Measurements from ENCODE around the gene EFHC2.

The EFHC2 gene

DNA sequence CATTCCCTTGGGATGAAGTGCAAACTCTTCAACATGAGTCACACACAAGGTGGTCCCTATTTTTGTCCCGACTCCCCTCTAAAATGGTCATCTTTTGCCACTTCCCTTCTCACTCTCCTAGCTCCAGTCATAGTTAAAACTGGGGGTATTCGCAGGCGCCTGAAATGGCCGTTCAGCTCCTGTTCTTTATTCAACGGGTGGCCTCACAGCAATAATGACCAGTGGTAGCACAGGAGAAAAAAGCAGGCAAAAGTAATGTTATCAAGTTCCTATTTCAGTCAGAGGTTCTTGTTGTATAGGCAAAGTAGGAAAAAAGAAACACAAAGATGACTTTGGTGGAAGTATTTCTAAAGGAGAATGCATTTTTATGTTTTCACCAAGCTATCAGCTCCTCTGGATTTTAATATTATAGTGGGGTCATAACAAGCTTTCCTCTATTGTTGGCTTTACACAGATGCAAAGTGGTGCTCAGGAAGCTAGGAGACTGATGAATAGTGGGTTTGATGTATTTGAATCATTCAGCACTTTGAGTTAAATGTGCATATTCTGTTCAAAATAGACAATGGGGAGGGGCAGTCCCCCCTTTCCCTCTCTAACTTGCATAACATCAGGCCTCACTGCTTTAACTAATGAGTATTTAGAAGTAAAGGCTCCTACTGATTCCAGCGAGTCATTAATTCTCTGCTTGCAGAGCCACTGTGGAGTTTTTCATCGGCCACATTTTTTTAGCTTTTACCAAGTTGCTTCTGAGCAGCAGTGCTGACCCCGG is 199.1 kb downstream of the EFHC2 start:
- DNase-seq: no peak

DNA sequence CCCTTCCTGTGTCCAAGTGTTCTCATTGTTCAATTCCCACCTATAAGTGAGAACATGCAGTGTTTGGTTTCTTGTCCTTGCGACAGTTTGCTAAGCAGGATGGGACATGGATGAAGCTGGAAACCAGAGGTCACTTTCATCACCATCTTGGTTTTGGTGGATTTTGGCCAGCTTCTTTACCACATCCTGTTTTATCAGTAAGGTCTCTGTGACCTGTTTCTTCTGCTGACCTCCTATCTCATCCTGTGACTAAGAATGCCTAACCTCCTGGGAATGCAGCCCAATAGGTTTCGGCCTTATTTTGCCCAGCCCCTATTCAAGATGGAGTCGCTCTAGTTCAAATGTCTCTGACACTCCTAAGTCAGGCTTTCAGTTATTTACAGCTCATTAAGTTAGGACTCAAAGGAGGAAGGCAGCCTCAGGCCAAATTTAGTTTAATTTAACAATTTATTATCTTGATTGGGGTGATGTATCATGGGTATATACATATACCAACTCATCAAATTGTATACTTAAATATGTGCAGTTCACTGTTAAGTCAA is 200.3 kb downstream of the EFHC2 start:
- DNase-seq: no peak

DNA sequence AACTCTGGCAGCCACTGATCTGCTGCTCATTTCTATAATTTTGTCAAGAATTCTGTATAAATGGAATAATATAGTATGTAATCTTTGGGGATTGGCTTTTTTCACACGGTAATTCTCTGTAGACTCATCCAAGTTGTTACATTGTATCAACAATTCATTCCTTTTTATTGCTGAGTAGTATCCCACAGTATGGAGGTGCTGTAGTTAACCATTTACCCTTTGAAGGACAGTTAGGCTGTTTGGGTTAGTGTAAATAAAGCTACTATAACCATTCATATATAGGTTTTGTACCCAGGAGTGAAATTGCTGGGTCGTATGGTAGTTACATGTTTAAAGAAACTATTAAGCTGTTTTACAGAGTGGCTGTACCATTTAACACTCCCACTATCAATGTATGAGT is 213.3 kb downstream of the EFHC2 start:
- DNase-seq: no peak

DNA sequence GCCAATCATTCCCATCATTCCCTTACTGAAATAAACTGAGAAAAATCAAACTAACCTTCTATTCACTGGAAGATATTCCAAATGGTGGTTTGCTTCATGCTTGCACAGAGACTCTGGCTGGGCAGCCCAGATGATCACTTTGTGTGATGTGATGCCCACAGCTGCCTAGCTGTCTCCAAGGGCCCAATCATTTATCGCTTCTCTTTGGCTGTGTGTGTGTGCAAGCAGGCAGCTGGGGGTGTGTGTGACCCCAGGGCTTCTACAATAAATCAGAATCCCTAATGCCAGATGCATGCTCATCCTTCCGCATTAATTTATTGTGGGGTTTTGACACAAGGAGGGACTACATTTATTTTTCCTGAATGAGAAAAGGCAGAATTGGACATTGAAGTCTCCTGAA is 230.1 kb downstream of the EFHC2 start:
- no peak for DNase-seq

DNA sequence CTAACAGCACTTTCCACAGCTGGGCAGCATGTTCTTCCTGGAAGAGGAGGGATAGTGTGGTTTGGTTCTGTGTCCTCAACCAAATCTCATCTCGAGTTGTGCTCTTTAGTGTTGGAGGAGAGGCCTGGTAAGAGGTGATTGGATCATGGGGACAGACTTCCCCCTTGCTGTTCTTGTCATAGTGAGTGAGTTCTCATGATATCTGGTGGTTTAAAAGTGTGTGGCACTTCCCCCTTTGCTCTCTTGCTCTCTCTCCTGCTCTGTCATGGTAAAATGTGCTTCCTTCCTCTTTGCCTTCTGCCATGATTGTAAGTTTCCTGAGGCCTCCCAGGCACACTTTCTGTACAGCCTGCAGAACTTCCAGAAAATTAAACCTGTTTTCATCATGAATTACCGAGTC is 236.6 kb downstream of the EFHC2 start:
- DNase-seq: no peak

DNA sequence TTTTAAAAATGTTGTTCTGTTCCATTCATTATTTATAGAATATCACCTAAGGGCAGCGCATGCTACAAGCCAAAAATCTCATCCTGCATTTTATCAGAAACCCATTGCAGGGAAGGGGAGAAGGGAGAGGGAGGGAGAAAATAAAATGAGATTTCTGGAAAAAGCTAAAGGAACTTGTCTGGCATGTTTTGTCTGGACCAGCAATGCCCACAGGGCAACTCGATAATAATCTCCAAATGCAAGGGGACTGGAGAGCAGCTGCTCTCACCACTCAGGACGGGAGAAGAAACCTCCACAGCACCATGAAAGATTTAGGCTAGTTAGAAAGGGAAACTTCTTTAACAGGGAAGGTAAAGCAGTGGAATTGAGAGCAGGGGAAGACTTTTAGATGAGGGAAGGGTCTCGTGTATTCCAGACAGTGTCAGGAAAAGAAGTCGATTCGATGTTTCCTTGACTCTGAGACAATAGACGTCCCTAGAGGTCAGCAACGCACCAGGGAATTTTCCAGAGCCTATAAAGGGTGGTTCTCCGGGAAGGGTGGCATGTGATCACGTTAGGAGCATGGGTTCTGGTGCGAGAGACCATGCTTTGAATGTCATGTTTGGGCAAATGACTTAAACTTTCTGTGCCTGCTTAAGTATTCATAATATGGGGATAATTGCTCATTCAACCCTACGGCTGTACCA is 238.1 kb downstream of the EFHC2 start:
- no peak for DNase-seq

DNA sequence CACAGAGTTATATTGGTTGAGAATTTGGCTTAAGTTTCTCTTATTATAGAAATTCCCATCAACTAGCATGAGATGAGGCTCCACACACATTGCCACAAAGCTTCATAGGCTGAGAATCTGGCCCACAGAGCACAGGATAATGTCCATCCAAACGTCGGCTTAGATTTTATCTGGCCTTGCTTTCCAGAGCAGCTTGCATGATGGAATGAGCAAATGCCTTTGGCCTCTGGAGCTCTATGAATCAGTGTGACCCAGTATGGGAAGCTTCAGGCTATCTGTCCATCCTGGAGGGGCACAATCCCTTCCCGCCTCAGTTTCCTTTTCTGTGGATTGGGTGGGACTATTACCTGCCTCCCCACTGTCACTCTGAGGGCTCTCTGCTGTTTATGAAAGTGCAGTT is 238.8 kb downstream of the EFHC2 start:
- DNase-seq: no peak

DNA sequence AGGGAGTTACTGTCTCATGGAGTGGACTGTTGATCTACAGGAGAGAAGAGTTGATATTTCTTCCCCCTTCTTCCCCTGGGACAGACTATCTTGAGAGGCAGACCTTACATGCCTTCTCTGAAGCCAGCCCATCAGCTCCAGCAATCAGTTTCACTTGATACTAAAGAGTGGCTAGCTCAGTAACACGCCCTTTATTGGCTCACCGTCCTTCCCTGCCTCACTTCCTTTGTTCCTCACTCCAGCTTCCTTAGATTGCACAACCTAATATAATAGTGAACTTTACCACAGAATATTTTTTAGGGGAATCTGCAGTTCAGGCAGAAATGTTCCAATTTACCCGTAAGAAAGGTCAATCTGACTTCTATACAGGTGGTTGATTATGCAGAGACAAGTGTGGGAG is 242.2 kb downstream of the EFHC2 start:
- no peak for DNase-seq

DNA sequence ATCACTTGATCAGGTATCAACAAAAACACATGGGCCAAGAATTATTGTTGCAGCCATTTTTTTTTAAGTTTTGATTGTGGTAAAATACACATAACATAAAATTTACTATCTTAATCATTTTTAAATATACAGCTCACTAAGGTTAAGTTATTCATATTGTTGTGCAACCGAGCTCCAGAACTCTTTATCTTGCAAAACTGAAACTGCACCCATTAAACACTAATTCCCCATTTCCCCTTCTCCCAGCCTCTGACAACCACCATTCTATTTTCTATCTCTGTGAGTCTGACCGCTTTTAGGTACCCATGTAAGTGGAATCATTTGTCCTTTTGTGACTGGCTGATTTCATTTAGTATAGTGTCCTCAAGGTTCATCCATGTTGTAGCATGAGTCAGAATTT is 244.1 kb downstream of the EFHC2 start:
- DNase-seq: no peak
